H9 (cell line): ENCODE data around the gene PDGFRB. TPM values are rescaled to one million over a fixed set of nuclear protein-coding genes. Genes with fewer than 3 reads are reported as not detected.

Experiments
- DNase-seq: peaks from one replicate; pipeline ENCODE4 v3.0.0-alpha.2; 2017
- H2AFZ ChIP-seq: one replicate; pipeline ENCODE4 v1.6.1; 2013; ENCODE audit warnings: mild to moderate bottlenecking, low read length, control low read depth, moderate library complexity
- H2AK5ac ChIP-seq: 2 replicates; pipeline ENCODE4 v1.6.1; 2013; ENCODE audit warnings: low read length, control low read depth, mixed read lengths; ENCODE audit not compliant: insufficient read length
- H2BK120ac ChIP-seq: one replicate; pipeline ENCODE4 v1.6.1; 2013; ENCODE audit warnings: low read depth, mild to moderate bottlenecking, low read length, control low read depth, inconsistent platforms; ENCODE audit not compliant: poor library complexity, severe bottlenecking
- H2BK12ac ChIP-seq: 2 replicates; pipeline ENCODE4 v1.6.1; 2013; ENCODE audit warnings: low read length, control low read depth, mixed read lengths, low read depth; ENCODE audit not compliant: insufficient read length
- H2BK15ac ChIP-seq: 2 replicates; pipeline ENCODE4 v1.6.1; 2013; ENCODE audit warnings: low read depth, low read length, control low read depth
- H2BK20ac ChIP-seq: one replicate; pipeline ENCODE4 v1.6.1; 2013; ENCODE audit warnings: low read depth, mild to moderate bottlenecking, low read length, control low read depth, inconsistent platforms; ENCODE audit not compliant: poor library complexity, severe bottlenecking
- H2BK5ac ChIP-seq: 2 replicates; pipeline ENCODE4 v1.6.1; 2013; ENCODE audit warnings: low read length, control low read depth, mixed read lengths; ENCODE audit not compliant: insufficient read length
- H3K14ac ChIP-seq: 2 replicates; pipeline ENCODE4 v1.6.1; 2013; ENCODE audit warnings: low read length, control low read depth; ENCODE audit not compliant: insufficient read depth
- H3K18ac ChIP-seq: 2 replicates; pipeline ENCODE4 v1.6.1; 2013; ENCODE audit warnings: low read depth, mild to moderate bottlenecking, mixed read lengths, low read length, control low read depth; ENCODE audit not compliant: insufficient read length
- H3K23ac ChIP-seq: 2 replicates; pipeline ENCODE4 v1.6.1; 2013; ENCODE audit warnings: low read length, control low read depth, mixed read lengths, low read depth; ENCODE audit not compliant: insufficient read length
- H3K23me2 ChIP-seq: 2 replicates; pipeline ENCODE4 v1.6.1; 2013; ENCODE audit warnings: low read depth, mild to moderate bottlenecking, mixed read lengths, low read length, control low read depth; ENCODE audit not compliant: insufficient read length, poor library complexity, severe bottlenecking
- H3K27ac ChIP-seq: 2 replicates; pipeline ENCODE4 v1.5.1; 2013; ENCODE audit warnings: low read length, control low read depth, mixed read lengths, low read depth; ENCODE audit not compliant: insufficient read length
- H3K27me3 ChIP-seq: 2 replicates; pipeline ENCODE4 v1.6.1; 2013; ENCODE audit warnings: low read length, control low read depth, inconsistent platforms; ENCODE audit not compliant: insufficient read depth
- H3K4ac ChIP-seq: 2 replicates; pipeline ENCODE4 v1.6.1; 2013; ENCODE audit warnings: low read depth, mild to moderate bottlenecking, control low read depth, inconsistent platforms, low read length, moderate library complexity
- H3K4me1 ChIP-seq: 2 replicates; pipeline ENCODE4 v1.6.1; 2013; ENCODE audit warnings: low read length, control low read depth, inconsistent platforms; ENCODE audit not compliant: insufficient read depth
- H3K4me2 ChIP-seq: 2 replicates; pipeline ENCODE4 v1.6.1; 2013; ENCODE audit warnings: low read length, control low read depth, mixed read lengths; ENCODE audit not compliant: insufficient read length, insufficient read depth
- H3K56ac ChIP-seq: 2 replicates; pipeline ENCODE4 v1.6.1; 2013; ENCODE audit warnings: low read depth, mild to moderate bottlenecking, mixed read lengths, low read length, control low read depth; ENCODE audit not compliant: insufficient read length
- H3K79me1 ChIP-seq: 2 replicates; pipeline ENCODE4 v1.6.1; 2013; ENCODE audit warnings: low read depth, mild to moderate bottlenecking, moderate library complexity, low read length, control low read depth, inconsistent platforms; ENCODE audit not compliant: insufficient read depth, poor library complexity, severe bottlenecking
- H3K79me2 ChIP-seq: 2 replicates; pipeline ENCODE4 v1.6.1; 2013; ENCODE audit warnings: low read length, control low read depth, inconsistent platforms; ENCODE audit not compliant: insufficient read depth
- H3K9ac ChIP-seq: 2 replicates; pipeline ENCODE4 v1.6.1; 2013; ENCODE audit warnings: low read length, control low read depth, mixed read lengths; ENCODE audit not compliant: insufficient read length; ENCODE audit errors: extremely low read depth
- H3K9me3 ChIP-seq: one replicate; pipeline ENCODE4 v1.6.1; 2013; ENCODE audit warnings: low read depth, low read length, inconsistent platforms; ENCODE audit not compliant: control insufficient read depth
- H3T11ph ChIP-seq: one replicate; pipeline ENCODE4 v1.6.1; 2013; ENCODE audit warnings: mild to moderate bottlenecking, low read length, control low read depth, inconsistent platforms
- H4K20me1 ChIP-seq: one replicate; pipeline ENCODE4 v1.6.1; 2013; ENCODE audit not compliant: control insufficient read depth, insufficient read length, insufficient read depth
- H4K5ac ChIP-seq: 2 replicates; pipeline ENCODE4 v1.6.1; 2013; ENCODE audit warnings: low read depth, mild to moderate bottlenecking, mixed read lengths, low read length, control low read depth; ENCODE audit not compliant: insufficient read length
- H4K8ac ChIP-seq: replicated peaks from 2 replicates; pipeline ENCODE4 v1.6.1; 2013; ENCODE audit warnings: low read length, control low read depth, mixed read lengths, low read depth; ENCODE audit not compliant: insufficient read length
- H4K91ac ChIP-seq: 2 replicates; pipeline ENCODE4 v1.6.1; 2013; ENCODE audit warnings: low read depth, mild to moderate bottlenecking, moderate library complexity, mixed read lengths, low read length, control low read depth; ENCODE audit not compliant: insufficient read length
- H3K27ac Mint-ChIP-seq, 3 experiments: 2 replicates in 2 of 3; 3 replicates in 1 of 3; pipeline ENCODE4 v1.8.0; 2020 to 2021; ENCODE audit warnings: mixed read lengths in 3 of 3, mild to moderate bottlenecking in 1 of 3, moderate library complexity in 1 of 3
- H3K27me3 Mint-ChIP-seq: 2 replicates; pipeline ENCODE4 v1.8.0; 2021; ENCODE audit warnings: low read depth, mild to moderate bottlenecking, moderate library complexity, mixed read lengths
- H3K36me3 Mint-ChIP-seq, 3 experiments: 2 replicates in 2 of 3; 3 replicates in 1 of 3; pipeline ENCODE4 v1.8.0; 2020 to 2021; ENCODE audit warnings: low read depth in 3 of 3, mixed read lengths in 3 of 3; ENCODE audit not compliant: insufficient read depth in 1 of 3
- H3K4me1 Mint-ChIP-seq, 2 experiments: 2 replicates each; pipeline ENCODE4 v1.8.0; 2020; ENCODE audit warnings: mixed read lengths in 2 of 2
- H3K4me3 Mint-ChIP-seq, 2 experiments: 2 replicates in 1 of 2; 3 replicates in 1 of 2; pipeline ENCODE4 v1.8.0; 2020 to 2021; ENCODE audit warnings: mild to moderate bottlenecking in 2 of 2, mixed read lengths in 2 of 2, moderate library complexity in 1 of 2
- H3K9me3 Mint-ChIP-seq, 2 experiments: 2 replicates in 1 of 2; 3 replicates in 1 of 2; pipeline ENCODE4 v1.8.0; 2020; ENCODE audit warnings: mild to moderate bottlenecking in 2 of 2, mixed read lengths in 2 of 2, moderate library complexity in 1 of 2
- CTCF ChIP-seq: fragments of 200-600 bp; sonication (generic); conservative IDR thresholded peaks from 3 replicates; pipeline ENCODE4 v1.8.0; 2021; ENCODE audit warnings: antibody characterized with exemption, mild to moderate bottlenecking
- WGBS: extraction: QIAGEN DNeasy Blood & Tissue Kit; methylation state at CpG from one replicate; pipeline ENCODE4 v1.1.7; 2013; ENCODE audit warnings: missing lambda C conversion rate, low lambda C conversion rate, mixed read lengths; ENCODE audit not compliant: insufficient read length; ENCODE audit errors: extremely low coverage; 5-methylcytosine and 5-hydroxymethylcytosine counted together
- total RNA-seq: library from RNA; stranded (reverse); gene quantifications from 2 replicates; pipeline ENCODE4 v1.2.1, GENCODE V29; 2021

The PDGFRB gene
- total RNA-seq, 1 experiment from 2014 or later = 2.2 TPM

GRCh38 chr5:150077996-150078801, 77.4 kb downstream of the PDGFRB start:
- Histone ChIP-seq H2BK5ac (no peak overlapping the region), H3K56ac (no peak overlapping the region), H3T11ph (no peak overlapping the region), H3K23me2 (no peaks in the 10 kb centered on the region), H4K5ac (no peak overlapping the region), H2BK12ac (no peak overlapping the region), H2AFZ (no peak overlapping the region), H3K4me2 (no peak overlapping the region), H4K91ac (no peak overlapping the region), H3K18ac (no peak overlapping the region), H2BK20ac (no peak overlapping the region), H3K9me3 (no peaks in the 10 kb centered on the region), H3K4me1 (no peaks in the 10 kb centered on the region), H4K20me1 (no peaks in the 10 kb centered on the region), H2BK120ac (no peak overlapping the region), H3K27me3 (no peaks in the 10 kb centered on the region), H3K9ac (no peak overlapping the region), H4K8ac (no peak overlapping the region), H3K14ac (no peak overlapping the region), H2AK5ac (no peak overlapping the region), H3K4ac (no peak overlapping the region), H3K79me2 (no peaks in the 10 kb centered on the region), H3K23ac (no peak overlapping the region), H3K27ac (no peak overlapping the region), H2BK15ac (no peak overlapping the region), H3K79me1 (no peaks in the 10 kb centered on the region)
- Mint-ChIP-seq H3K36me3 (no peaks in the 10 kb centered on the region), H3K4me1 (peaks cover 14 to 18% of the 10 kb centered on the region in 2 experiments), H3K9me3 (no peaks in the 10 kb centered on the region), H3K27me3 (peaks cover 5% of the 10 kb centered on the region), H3K4me3 (no peak overlapping the region), H3K27ac (peak overlapping the region in 1 of 3 experiments; percentile 16; a peak in 1 of 7 replicates)
- DNase-seq = no peak
- TF ChIP-seq CTCF = no peak
- no CpG with 5 or more reads among the region's 8 CpGs for WGBS
